Esophagus muscularis mucosa (tissue), 4 donors: Measurements from ENCODE around the gene SLC39A11.

Experiments
- CTCF ChIP-seq, 3 experiments: fragments of 200-600 bp in 2 of 3; fragments of 450-650 bp in 1 of 3; sonication (generic) in 2 of 3; IDR thresholded peaks; one replicate each; pipeline ENCODE4 v1.5.1; 2017 to 2019; ENCODE audit warnings: antibody characterized with exemption in 3 of 3, mild to moderate bottlenecking in 2 of 3, moderate library complexity in 1 of 3
- EP300 ChIP-seq: sonication (generic); formaldehyde crosslinking; IDR thresholded peaks from one replicate; pipeline ENCODE4 v1.6.1; 2017; ENCODE audit warnings: antibody characterized with exemption
- POLR2A ChIP-seq: fragments of 450-650 bp; IDR thresholded peaks from one replicate; pipeline ENCODE4 v1.6.1; 2017; ENCODE audit warnings: antibody characterized with exemption, moderate library complexity, mild to moderate bottlenecking, low read depth
- POLR2AphosphoS5 ChIP-seq, 2 donors: sonication (generic); formaldehyde crosslinking; IDR thresholded peaks; one replicate each; pipeline ENCODE4 v1.6.1; 2017; ENCODE audit warnings: antibody characterized with exemption in 2 of 2

DNA sequence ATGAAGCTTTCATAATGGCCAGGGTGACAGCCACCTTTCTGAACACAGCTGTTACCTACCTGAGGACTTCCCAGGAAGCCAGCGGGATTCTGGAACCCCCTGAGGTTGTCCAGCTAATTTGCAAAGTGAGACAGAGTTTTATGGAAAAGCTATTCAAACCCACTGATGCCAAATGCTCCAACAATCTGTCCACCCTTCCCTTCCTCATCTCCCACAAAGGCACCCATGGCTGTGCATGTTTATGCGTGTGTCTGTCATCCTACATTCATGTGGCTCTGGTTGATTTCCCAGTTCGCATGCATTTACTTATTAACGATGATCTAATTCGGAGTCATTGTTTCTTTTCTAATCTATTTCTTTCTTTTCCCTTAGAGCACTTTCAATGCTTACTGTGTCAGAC is 217.1 kb downstream of the SLC39A11 start:
- no peak for TF ChIP-seq POLR2AphosphoS5 (IDR thresholded peaks at IDR 0.05)
- TF ChIP-seq CTCF (IDR thresholded peaks at IDR 0.05): no peak
- no peak for TF ChIP-seq EP300
- no peak for TF ChIP-seq POLR2A
